Measurements from ENCODE around the gene ZNF675. TPM values are rescaled to one million over a fixed set of nuclear protein-coding genes. Genes with fewer than 3 reads are reported as not detected.

Gene ZNF675
- total and polyA plus RNA-seq, 2 of the 8 experiments (the other 6 are each of a cell fraction or from before 2014, with no cell fraction given): 6.9 to 27.8 TPM

- TF ChIP-seq SIX5 (IDR thresholded peaks at IDR 0.05; ENCODE audit: low read depth, low read length) (no peak), EZH2 (IDR thresholded peaks at IDR 0.05; ENCODE audit: low read depth, low read length, severe bottlenecking) (no peak), POLR2AphosphoS5 (IDR thresholded peaks at IDR 0.05; ENCODE audit: low read depth, low read length) (peak; percentile 79), KDM5A (IDR thresholded peaks at IDR 0.05; ENCODE audit: low read length) (no peak; the same call in 1 of the 2 replicates), HDAC2 (IDR thresholded peaks at IDR 0.05; ENCODE audit: borderline replicate concordance in 1 of 2, low read depth in 2 of 2, low read length in 2 of 2) (no peak), SAP30 (IDR thresholded peaks at IDR 0.05; ENCODE audit: insufficient read depth, insufficient replicate concordance, low read length) (peak; percentile 44), YY1 (IDR thresholded peaks at IDR 0.05; ENCODE audit: low read depth, low read length) (peak; percentile 93), KDM1A (IDR thresholded peaks at IDR 0.05; ENCODE audit: borderline replicate concordance, low read length) (no peak), TAF1 (IDR thresholded peaks at IDR 0.05; ENCODE audit: low read depth, low read length) (peak; percentile 94), RBBP5 (IDR thresholded peaks at IDR 0.05; ENCODE audit: borderline replicate concordance, low read depth, low read length) (0 out of 2 replicates have a peak, but pooled peaks have one; percentile 69), POLR2A (IDR thresholded peaks at IDR 0.05; ENCODE audit: control extremely low read depth in 1 of 2, low read depth in 2 of 2, low read length in 2 of 2) (peak; percentile 78 to 91), PHF8 (conservative IDR thresholded peaks at IDR 0.05; ENCODE audit: low read depth, low read length) (peak; percentile 71), ASH2L (IDR thresholded peaks at IDR 0.05; ENCODE audit: low read length) (peak; percentile 65)
Measured at GRCh38 chr19:23686621-23687423, at the start of gene ZNF675 (continued).
